ENCODE data around the gene FDX2.

FDX2 gene

GRCh38 chr19:10299545-10300458 lies 16.0 kb downstream of the FDX2 start:
- DNase-seq (ENCODE audit: low read depth in 2 of 2, low spot score in 1 of 2), result no peak

GRCh38 chr19:10295847-10296591 lies 19.8 kb downstream of the FDX2 start:
- DNase-seq (ENCODE audit: low read depth in 2 of 2, low spot score in 1 of 2), result no peak

- DNase-seq (ENCODE audit: low read depth in 2 of 2, low spot score in 1 of 2), result peak in 1 of 2 donors; percentile 46
Measured at GRCh38 chr19:10295305-10295846, 20.4 kb downstream of the FDX2 start.

- no peak for DNase-seq (ENCODE audit: low read depth in 2 of 2, low spot score in 1 of 2)
Measured at GRCh38 chr19:10294368-10294697, 21.5 kb downstream of the FDX2 start.

- DNase-seq (ENCODE audit: low read depth in 2 of 2, low spot score in 1 of 2), result no peak
Measured at GRCh38 chr19:10293637-10294367, 22.0 kb downstream of the FDX2 start.

- no peak for DNase-seq (ENCODE audit: low read depth in 2 of 2, low spot score in 1 of 2)
Measured at GRCh38 chr19:10292789-10293636, 22.8 kb downstream of the FDX2 start.

- DNase-seq (ENCODE audit: low read depth in 2 of 2, low spot score in 1 of 2), result peak in 1 of 2 donors; percentile 55
Measured at GRCh38 chr19:10292206-10292788, 23.5 kb downstream of the FDX2 start.

- DNase-seq (ENCODE audit: low read depth in 2 of 2, low spot score in 1 of 2), result no peak
Measured at GRCh38 chr19:10291554-10292205, 24.1 kb downstream of the FDX2 start.

- peak in 1 of 2 donors; percentile 40 for DNase-seq (ENCODE audit: low read depth in 2 of 2, low spot score in 1 of 2)
Measured at GRCh38 chr19:10290876-10291553, 24.8 kb downstream of the FDX2 start.

GRCh38 chr19:10290357-10290875 lies 25.4 kb downstream of the FDX2 start:
- DNase-seq (ENCODE audit: low read depth in 2 of 2, low spot score in 1 of 2), result no peak

GRCh38 chr19:10289836-10290356 lies 25.9 kb downstream of the FDX2 start, which contains the start of gene ICAM5:
Gene ICAM5, plus strand, starts transcription at chr19:10289952. Its CDS starts 92 bp downstream, at chr19:10290044.
- peak in 1 of 2 donors; percentile 55 for DNase-seq (ENCODE audit: low read depth in 2 of 2, low spot score in 1 of 2)

GRCh38 chr19:10289167-10289835 lies 26.5 kb downstream of the FDX2 start:
- DNase-seq (ENCODE audit: low read depth in 2 of 2, low spot score in 1 of 2), result peak in 1 of 2 donors; percentile 51

- no peak for DNase-seq (ENCODE audit: low read depth in 2 of 2, low spot score in 1 of 2)
Measured at GRCh38 chr19:10288662-10289166, 27.1 kb downstream of the FDX2 start.

GRCh38 chr19:10286803-10287737 lies 28.7 kb downstream of the FDX2 start, which contains the start of gene ICAM4:
Gene ICAM4, plus strand, starts transcription at chr19:10286955. Its CDS starts 58 bp downstream, at chr19:10287013.
- DNase-seq (ENCODE audit: low read depth in 2 of 2, low spot score in 1 of 2), result no peak

- no peak for DNase-seq (ENCODE audit: low read depth in 2 of 2, low spot score in 1 of 2)
Measured at GRCh38 chr19:10285393-10285792, 30.4 kb downstream of the FDX2 start.

- no peak for DNase-seq (ENCODE audit: low read depth in 2 of 2, low spot score in 1 of 2)
Measured at GRCh38 chr19:10284960-10285278, 30.9 kb downstream of the FDX2 start.

Data from stimulated activated CD8-positive, alpha-beta memory T cell treated with anti-CD3 and anti-CD28 coated beads, Interleukin-4, amount 100 ng/mL, for 4 hours (primary cell).